ENCODE results near the gene RAMP3. TPM values are rescaled to one million over a fixed set of nuclear protein-coding genes. Genes with fewer than 3 reads are reported as not detected.

RAMP3 gene
- total RNA-seq, 1 donor from 2014 or later = 586 TPM

DNA sequence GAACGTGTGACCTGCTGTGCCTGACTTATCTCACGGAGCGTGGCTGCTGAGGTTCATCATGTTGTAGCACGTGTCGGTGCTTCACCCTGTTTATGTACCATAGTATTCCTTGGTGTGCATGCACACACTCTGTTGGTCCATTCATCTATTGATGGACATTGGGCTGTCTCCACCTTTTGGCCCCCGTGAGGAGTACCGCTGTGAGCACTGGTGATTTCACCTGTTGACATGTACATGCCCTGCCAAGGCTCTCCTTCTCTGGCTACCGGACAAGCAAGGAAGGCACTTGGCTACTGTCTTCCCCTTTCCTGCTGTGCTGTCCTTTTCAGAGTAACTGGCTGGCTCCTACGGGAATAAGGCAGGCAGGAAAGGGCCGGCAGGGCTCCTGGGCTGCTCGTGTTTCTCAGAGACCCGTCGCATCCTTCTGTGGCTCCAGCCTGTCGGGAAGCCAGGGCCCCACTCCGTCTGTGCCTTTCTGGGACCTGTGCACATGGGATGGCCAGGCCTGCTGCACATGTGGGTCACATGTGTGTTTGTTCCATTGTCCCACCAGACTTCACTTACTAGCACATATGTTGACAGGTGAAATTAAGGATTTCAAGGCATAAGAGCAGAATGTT, 28.3 kb upstream of the RAMP3 start:
- intact Hi-C loops (cut with DNase I) = no loop called here
- DNase-seq (ENCODE audit: low spot score in 2 of 2) = no peak
- no peak overlapping the region for H3K27ac ChIP-seq
- no peaks in the 10 kb centered on the region for H3K4me1 ChIP-seq
- no peaks in the 10 kb centered on the region for H3K9me3 ChIP-seq
- H3K4me3 ChIP-seq = no peak overlapping the region
- H3K36me3 ChIP-seq = no peaks in the 10 kb centered on the region
- TF ChIP-seq, protein P1, sequence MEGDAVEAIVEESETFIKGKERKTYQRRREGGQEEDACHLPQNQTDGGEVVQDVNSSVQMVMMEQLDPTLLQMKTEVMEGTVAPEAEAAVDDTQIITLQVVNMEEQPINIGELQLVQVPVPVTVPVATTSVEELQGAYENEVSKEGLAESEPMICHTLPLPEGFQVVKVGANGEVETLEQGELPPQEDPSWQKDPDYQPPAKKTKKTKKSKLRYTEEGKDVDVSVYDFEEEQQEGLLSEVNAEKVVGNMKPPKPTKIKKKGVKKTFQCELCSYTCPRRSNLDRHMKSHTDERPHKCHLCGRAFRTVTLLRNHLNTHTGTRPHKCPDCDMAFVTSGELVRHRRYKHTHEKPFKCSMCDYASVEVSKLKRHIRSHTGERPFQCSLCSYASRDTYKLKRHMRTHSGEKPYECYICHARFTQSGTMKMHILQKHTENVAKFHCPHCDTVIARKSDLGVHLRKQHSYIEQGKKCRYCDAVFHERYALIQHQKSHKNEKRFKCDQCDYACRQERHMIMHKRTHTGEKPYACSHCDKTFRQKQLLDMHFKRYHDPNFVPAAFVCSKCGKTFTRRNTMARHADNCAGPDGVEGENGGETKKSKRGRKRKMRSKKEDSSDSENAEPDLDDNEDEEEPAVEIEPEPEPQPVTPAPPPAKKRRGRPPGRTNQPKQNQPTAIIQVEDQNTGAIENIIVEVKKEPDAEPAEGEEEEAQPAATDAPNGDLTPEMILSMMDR (IDR thresholded peaks at IDR 0.05) = no peak
- no peaks in the 10 kb centered on the region for H3K27me3 ChIP-seq

- no peaks in the 10 kb centered on the region for H3K36me3 ChIP-seq
- H3K4me1 ChIP-seq = no peaks in the 10 kb centered on the region
- TF ChIP-seq, protein P1 (IDR thresholded peaks at IDR 0.05) = no peak
- no peaks in the 10 kb centered on the region for H3K9me3 ChIP-seq
- no peak overlapping the region for H3K27ac ChIP-seq
- intact Hi-C loops (cut with DNase I) = no loop called here
- H3K27me3 ChIP-seq = no peaks in the 10 kb centered on the region
- H3K4me3 ChIP-seq = no peak overlapping the region
- DNase-seq (ENCODE audit: low spot score in 2 of 2) = no peak
Measured at GRCh38 chr7:45129906-45130305, 27.7 kb upstream of the RAMP3 start.

DNA sequence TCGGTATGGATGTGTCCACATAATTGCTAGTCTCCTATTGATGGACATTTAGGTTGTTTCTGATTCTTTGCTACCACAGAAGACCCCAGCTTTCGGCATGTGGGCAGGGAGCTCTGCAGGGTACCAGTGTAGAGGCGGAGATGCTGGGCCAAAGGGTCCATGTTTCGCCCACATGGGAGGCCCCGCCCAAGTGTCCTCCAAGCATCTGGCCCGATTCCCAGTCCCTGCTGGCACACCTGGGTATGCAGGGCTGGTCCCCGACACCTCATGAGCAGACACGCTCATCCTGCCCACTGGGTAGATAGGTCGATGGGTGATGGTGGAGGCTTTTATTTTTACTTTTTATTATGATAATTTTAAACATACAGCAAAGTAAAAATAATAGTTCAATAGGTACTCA, 26.7 kb upstream of the RAMP3 start:
- Histone ChIP-seq H3K4me3 (no peak overlapping the region), H3K4me1 (no peaks in the 10 kb centered on the region), H3K36me3 (no peaks in the 10 kb centered on the region), H3K27ac (no peak overlapping the region), H3K27me3 (no peaks in the 10 kb centered on the region), H3K9me3 (no peaks in the 10 kb centered on the region)
- DNase-seq (ENCODE audit: low spot score in 2 of 2) = no peak
- TF ChIP-seq, protein P1 (IDR thresholded peaks at IDR 0.05) = no peak
- intact Hi-C loops (cut with DNase I) = no loop called here

- DNase-seq (ENCODE audit: low spot score in 2 of 2) = no peak
- H3K27me3 ChIP-seq = no peaks in the 10 kb centered on the region
- H3K27ac ChIP-seq = no peak overlapping the region
- intact Hi-C loops (cut with DNase I) = no loop called here
- no peak overlapping the region for H3K4me3 ChIP-seq
- H3K36me3 ChIP-seq = no peaks in the 10 kb centered on the region
- H3K9me3 ChIP-seq = no peaks in the 10 kb centered on the region
- H3K4me1 ChIP-seq = no peaks in the 10 kb centered on the region
- TF ChIP-seq, protein P1 (IDR thresholded peaks at IDR 0.05) = no peak
Measured at GRCh38 chr7:45131891-45132290, 25.7 kb upstream of the RAMP3 start.

DNA sequence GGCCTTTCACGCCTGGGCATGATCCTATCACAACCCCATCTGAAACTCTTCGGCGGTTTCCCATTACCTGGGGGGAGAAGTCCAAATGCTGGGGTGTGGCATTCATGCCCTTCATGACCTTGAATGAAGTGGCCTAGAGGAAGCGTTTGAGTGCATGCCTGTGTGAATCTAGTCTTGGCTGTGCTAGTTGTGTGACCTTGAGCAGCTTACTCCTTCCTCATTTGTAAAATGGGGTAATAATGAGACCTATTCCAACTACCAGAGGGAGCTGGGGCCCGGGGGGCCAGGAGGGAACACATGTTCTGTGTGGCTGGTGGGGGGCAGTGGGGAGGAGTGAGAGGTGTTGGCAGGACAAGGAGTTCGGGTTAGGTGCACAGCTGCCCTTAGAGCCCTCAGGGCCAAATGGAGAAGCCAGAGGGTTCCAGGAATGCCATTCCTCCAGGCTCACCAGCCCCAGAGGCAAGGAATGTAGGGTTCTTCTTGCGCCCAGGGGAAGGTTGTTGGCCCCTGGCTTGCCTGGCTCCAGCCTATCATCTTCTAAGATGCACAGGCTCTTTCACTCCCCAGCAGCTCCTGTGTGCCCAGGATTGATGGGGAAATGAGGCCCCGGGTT, 24.8 kb upstream of the RAMP3 start:
- no peak overlapping the region for H3K4me3 ChIP-seq
- no peak for DNase-seq (ENCODE audit: low spot score in 2 of 2)
- H3K27ac ChIP-seq = no peak overlapping the region
- TF ChIP-seq, protein P1 (IDR thresholded peaks at IDR 0.05) = no peak
- H3K36me3 ChIP-seq = no peaks in the 10 kb centered on the region
- no peaks in the 10 kb centered on the region for H3K9me3 ChIP-seq
- H3K4me1 ChIP-seq = no peaks in the 10 kb centered on the region
- no peaks in the 10 kb centered on the region for H3K27me3 ChIP-seq
- intact Hi-C loops (cut with DNase I) = no loop called here

Data from ascending aorta (tissue), 2 donors.